HG03342 (cell line): ENCODE measurements around the gene GATA6.

Experiments
- ATAC-seq: cut with Tn5 transposase; IDR thresholded peaks from one replicate; pipeline ENCODE4 v1.9.1; 2021; ENCODE audit warnings: mild to moderate bottlenecking, moderate library complexity; ENCODE audit not compliant: unreplicated experiment

The GATA6 gene

GRCh38 chr18:22166069-22166950 lies 3.1 kb upstream of the GATA6 start:
- no peak for ATAC-seq

DNA sequence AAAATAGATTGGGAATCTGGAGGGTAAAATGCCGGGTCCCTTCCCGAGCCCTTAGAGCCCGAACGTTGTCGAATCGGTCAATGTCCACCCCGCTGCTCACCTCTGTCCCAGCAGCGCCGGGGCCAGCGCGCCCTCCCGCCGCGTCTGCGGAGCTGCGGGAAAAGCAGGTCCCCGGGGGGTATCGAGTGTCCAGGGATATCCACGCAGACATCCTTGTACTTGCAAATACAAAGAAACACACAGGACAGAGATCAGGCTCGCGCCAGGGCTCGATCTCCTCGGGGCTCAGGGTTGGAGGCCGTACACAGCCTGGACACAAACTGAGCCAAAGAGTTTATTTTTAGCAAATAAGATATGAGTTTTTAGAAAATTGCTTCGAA lies 2.3 kb upstream of the GATA6 start:
- ATAC-seq: no peak

DNA sequence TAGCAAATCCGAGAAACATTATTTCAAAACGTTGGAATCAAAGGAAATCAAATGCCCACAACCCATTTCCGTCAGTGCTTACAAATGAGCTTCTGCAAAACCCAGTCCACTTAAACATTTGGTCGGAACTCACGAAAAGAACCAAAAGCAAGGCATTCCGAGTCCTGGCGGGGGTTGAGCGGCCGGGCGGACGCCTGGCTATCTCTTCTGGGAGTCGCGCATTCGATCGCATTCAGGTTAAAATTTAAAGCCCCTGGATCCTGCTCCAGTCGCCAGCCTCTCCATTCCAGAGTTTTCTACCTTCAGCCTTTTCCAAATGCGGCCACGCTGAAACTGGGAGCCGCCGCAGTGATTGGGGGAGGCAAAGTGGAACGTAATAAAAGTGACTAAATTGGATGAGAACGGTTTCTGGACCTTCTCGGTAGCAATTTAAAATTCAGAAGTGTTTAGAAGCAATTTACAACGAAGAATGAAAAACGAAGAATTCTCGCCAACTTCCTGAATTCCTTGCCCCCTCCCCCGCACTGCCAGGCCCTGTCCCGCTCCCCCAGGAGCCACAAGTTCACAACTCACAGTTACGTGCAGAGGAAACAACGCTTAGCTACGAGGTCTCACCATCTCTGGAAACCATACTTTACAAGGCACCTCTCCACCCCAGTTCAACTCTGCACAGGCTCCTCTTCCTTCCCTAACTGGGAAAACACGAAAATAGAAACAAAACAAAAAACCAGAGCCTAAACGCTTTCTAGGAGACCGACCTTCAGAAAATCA lies 1.7 kb upstream of the GATA6 start:
- no peak for ATAC-seq

DNA sequence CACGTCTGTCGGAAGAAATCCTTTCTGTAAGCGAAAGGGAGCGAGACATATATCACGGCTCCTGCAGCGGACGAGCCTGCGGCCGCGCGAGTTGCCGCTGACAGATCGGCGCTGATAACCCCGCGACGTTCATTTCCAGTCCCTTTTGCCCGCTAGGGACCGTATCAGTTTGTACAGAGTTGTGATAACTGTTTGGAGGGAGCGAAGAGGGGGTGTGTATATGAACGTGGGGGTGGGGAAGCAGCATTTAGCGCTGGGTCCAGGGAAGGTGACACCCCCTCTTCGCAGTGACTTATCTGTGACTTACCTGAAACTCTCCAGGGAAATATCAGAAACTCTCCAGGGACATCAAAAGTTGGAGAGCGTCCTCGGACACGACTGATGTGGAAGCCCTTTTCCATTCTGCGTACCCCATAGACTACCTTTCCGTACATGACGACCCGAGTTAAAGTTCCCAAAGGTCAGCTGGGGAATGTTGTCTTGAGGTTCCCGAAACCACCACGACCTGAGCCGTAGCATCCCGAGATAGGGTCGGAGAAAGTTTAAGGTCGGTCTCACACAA lies 948 bp upstream of the GATA6 start:
- no peak for ATAC-seq

GRCh38 chr18:22169889-22170420 lies 566 bp downstream of the GATA6 start:
- peak; percentile 28 for ATAC-seq

DNA sequence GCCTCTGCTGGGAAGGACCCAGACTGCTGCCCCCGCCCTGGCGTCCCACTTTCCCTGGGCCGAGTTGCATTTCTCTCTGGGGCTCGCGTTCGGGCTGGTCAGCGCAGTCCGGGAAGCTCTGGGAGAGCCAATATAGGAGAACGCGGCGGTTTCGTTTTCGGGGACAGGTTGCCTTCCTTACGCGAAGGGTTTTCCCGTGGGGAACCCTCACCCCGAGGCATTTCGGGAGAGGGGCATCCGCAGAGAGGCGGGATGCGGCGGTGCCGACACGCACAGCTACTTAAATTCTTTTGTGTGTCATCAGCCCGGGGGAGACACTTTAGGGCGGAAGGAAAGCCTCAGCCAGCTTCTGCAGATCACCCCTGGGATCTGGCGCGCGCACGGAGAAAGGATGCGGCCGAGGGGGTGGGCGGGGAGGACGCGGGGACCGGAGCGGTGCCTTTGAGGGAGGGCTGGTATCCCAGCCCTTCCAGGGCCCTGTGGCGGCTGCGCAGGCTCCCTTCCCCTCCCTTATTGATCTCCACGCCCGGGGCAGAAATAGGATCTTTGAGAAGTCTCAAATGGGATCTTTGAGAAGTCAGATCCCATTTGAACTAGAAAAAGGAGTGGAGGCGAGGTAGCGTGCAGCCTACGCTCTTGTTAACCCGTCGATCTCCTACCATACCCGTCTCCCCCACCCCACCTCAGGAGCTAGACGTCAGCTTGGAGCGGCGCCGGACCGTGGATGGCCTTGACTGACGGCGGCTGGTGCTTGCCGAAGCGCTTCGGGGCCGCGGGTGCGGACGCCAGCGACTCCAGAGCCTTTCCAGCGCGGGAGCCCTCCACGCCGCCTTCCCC lies 1.2 kb downstream of the GATA6 start:
- no peak for ATAC-seq

GRCh38 chr18:22171258-22172119 lies 2.1 kb downstream of the GATA6 start:
- ATAC-seq: no peak

GRCh38 chr18:22172120-22172582 lies 2.8 kb downstream of the GATA6 start:
- ATAC-seq: no peak

DNA sequence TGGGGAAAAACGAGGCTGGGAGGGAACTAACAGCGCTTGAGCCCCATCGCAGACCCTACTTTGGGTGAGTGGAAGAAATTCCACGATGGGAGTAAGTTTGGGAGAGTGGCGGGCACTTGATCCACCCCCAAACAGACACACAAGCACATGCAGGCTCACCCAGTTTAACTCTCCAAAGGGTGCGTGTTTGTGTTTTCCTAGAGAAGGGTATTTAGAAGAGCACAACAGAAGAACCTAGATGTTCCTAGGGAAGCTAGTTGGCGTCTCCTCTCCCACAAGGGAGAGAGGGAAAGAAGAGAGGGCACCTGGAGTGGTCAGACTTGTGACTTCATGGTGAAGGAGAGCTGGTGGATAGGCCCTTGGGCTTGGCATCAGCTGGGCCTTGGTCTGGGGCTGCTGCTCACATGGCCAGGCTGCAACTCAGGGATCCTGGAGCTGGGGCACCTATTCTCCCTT lies 3.2 kb downstream of the GATA6 start:
- ATAC-seq: no peak

DNA sequence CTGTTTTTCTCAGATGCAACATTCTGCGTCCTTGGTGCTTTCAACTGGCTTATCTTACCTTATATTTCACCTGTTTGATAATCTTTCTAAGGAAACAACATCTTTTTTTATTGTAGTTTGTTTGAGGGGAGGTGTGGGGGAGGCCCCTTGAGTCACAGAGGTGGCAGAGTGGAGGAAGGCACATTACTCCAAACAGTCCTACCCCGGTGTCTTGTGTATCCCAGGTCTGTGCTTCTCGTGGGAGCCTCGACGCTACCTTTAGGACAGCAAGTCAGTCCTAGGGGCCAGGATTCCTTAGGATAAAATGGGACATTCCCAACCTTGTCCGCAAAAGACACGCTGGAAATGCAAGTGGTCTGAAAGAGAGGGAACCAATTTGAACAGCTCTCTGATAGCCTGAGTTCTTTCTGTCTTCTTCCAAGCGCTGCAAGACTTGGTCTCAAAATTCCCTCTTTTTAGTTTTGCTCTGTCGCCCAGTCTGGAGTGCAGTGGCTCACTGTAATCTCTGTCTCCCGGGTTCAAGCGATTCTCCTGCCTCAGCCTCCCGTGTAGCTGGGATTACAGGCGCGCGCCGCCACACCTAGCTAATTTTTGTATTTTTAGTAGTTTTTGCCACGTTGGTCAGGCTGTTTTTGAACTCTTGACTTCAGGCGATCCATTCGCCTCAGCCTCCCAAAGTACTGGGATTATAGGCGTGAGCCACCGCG lies 4.0 kb downstream of the GATA6 start:
- no peak for ATAC-seq

DNA sequence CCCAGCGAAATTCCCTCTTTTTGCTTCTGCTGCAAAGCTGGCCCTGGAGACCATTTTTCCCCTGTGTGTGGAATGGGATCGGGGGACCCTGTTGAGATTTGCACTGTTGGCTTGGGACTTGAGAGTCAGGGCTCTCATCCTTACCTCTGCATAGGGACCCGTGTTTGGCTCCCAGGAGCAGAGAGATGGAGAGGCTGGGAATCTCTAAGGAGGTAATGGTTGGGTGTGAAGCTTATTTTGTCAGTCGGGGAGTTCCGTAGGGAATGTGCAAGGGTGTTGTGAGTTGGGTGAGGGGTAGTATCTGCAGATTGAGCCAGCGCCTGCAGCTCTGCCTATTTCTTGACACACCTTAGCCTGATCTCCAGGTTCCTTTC lies 4.5 kb downstream of the GATA6 start:
- ATAC-seq: no peak

DNA sequence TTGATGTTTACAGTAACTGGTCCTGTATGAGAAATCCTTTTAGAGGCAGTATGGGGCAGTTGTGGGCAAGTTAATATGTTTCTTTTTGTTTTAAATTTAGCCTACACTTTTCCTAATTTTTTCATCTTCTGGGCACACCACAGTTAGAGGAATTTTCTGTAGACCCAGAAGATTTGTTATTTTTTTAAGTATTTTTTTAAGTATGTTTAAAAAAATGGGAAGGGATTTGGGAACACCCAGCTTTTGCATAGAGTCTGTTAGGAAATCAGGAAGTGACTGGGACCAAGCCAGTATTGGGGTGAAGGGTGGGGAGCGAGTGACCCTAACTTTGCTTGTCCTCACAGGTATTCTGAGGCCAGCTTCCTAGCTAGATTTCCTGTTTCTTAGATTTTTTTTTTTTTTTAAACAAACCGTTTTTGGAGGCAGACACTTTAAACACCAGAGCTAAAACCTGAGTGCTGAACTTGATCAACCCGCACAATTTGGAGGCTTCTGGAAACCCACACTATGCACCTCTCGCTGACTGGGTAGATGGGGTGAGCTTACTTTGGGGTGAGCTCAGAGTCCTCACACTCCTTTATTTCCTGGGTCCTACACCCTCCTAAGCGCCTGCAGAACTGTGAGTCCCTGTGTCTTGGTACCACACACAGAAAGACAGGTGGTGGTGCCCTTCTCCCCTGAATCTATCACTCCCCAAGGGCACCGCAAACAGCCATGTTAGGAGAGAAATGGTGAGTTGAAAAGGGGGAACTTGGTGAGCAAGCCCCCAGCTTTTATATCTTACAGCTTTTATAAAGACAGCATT lies 5.2 kb downstream of the GATA6 start:
- ATAC-seq: no peak

GRCh38 chr18:22175346-22175745 lies 6.0 kb downstream of the GATA6 start:
- ATAC-seq: no peak

DNA sequence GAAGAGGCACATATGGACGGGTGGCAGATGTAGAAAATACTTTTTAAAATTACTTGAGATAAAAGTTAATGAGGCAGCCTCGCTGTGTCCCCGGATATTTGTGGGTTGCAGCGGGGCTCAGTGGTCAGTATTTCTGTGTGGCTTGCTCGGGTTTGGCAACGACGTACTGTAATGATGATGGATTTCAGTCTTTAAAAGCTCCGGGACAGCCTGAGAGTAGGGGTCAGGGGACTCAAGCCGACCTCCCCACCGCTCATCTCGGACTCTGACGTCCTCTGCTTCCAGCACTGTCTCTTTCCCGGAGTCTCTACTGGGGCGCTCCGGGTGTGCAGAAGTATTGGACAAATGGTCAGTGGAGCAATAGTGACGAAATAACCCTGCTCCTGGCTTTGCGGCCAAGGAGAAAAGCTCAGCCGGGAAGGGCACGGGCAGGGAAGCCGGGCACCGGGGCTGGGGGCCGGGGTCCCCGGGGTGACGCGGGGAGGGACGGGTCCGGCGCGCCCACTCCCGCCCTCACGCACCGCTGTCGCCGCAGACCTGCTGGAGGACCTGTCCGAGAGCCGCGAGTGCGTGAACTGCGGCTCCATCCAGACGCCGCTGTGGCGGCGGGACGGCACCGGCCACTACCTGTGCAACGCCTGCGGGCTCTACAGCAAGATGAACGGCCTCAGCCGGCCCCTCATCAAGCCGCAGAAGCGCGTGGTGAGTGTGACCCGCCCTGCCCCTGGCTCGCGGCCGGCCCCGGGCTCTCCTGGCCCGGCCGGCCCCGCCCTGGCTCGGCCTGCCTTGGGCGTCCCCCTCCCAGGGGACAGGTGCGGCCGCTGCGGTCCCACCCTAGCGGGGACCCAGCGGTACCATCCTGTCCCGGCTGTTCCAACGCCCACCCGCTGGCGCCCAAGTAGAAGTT lies 7.3 kb downstream of the GATA6 start:
- ATAC-seq: no peak

GRCh38 chr18:22177327-22177871 lies 8.0 kb downstream of the GATA6 start:
- ATAC-seq: no peak

GRCh38 chr18:22179174-22179573 lies 9.8 kb downstream of the GATA6 start:
- no peak for ATAC-seq

- no peak for ATAC-seq
Observed at GRCh38 chr18:22179631-22180030, 10.2 kb downstream of the GATA6 start.
